NCI-H128 (cell line): ENCODE data around the gene SKOR1.

Experiments used
- DNase-seq: peaks from one replicate; lab custom pipeline; 2025; ENCODE audit not compliant: unreplicated experiment; lab: John Stamatoyannopoulos, UW

Gene SKOR1

GRCh38 chr15:67829647-67830504 is 4.6 kb downstream of the SKOR1 start:
- DNase-seq, result no peak

- DNase-seq, result no peak
Measured at GRCh38 chr15:67831363-67831762, 6.1 kb downstream of the SKOR1 start.

GRCh38 chr15:67832031-67832551 is 6.8 kb downstream of the SKOR1 start:
- DNase-seq, result no peak

- no peak for DNase-seq
Measured at GRCh38 chr15:67832897-67833709, 7.8 kb downstream of the SKOR1 start.

GRCh38 chr15:67833710-67834511 is 8.6 kb downstream of the SKOR1 start:
- no peak for DNase-seq

GRCh38 chr15:67834581-67835296 is 9.4 kb downstream of the SKOR1 start:
- no peak for DNase-seq

GRCh38 chr15:67835297-67836133 is 10.2 kb downstream of the SKOR1 start:
- no peak for DNase-seq

GRCh38 chr15:67836134-67836455 is 10.8 kb downstream of the SKOR1 start:
- DNase-seq, result no peak

GRCh38 chr15:67836477-67836876 is 11.2 kb downstream of the SKOR1 start:
- no peak for DNase-seq

- DNase-seq, result no peak
Measured at GRCh38 chr15:67836955-67837354, 11.6 kb downstream of the SKOR1 start.

- DNase-seq, result no peak
Measured at GRCh38 chr15:67838789-67839332, 13.6 kb downstream of the SKOR1 start.

- no peak for DNase-seq
Measured at GRCh38 chr15:67839499-67839928, 14.2 kb downstream of the SKOR1 start.

GRCh38 chr15:67839929-67840748 is 14.8 kb downstream of the SKOR1 start, which contains the start of gene RNU6-1:
TSS of gene RNU6-1 (minus strand) at chr15:67840045.
- peak; percentile 78 for DNase-seq

GRCh38 chr15:67840749-67841512 is 15.6 kb downstream of the SKOR1 start:
- no peak for DNase-seq

- DNase-seq, result no peak
Measured at GRCh38 chr15:67841513-67841762, 16.1 kb downstream of the SKOR1 start.

- no peak for DNase-seq
Measured at GRCh38 chr15:67843092-67843501, 17.8 kb downstream of the SKOR1 start.

GRCh38 chr15:67843571-67844387 is 18.5 kb downstream of the SKOR1 start:
- no peak for DNase-seq
